Thyroid gland (tissue), 4 donors: ENCODE data around the gene GARS1. TPM values are rescaled to one million over a fixed set of nuclear protein-coding genes. Genes with fewer than 3 reads are reported as not detected.
"Not testable (repeated sequence)": the region's sequence is repeated elsewhere in the genome, so short reads cannot be mapped to it uniquely, and the experiment has no call there.

Source experiments
- DNase-seq, 2 donors: peaks; one replicate each; pipeline ENCODE4 v3.0.0-alpha.2; 2019
- H3K27ac ChIP-seq, 3 donors: fragments of 200-600 bp; sonication (generic); 1 replicate in 2 of 3; 2 replicates in 1 of 3; pipeline ENCODE4 v1.5.1; 2016 to 2019; ENCODE audit warnings: mild to moderate bottlenecking in 1 of 3, moderate library complexity in 1 of 3
- H3K27me3 ChIP-seq: fragments of 200-600 bp; sonication (generic); one replicate; pipeline ENCODE4 v1.5.1; 2019
- H3K36me3 ChIP-seq, 2 donors: fragments of 200-600 bp; sonication (generic); one replicate each; pipeline ENCODE4 v1.5.1; 2016 to 2019
- H3K4me1 ChIP-seq, 2 donors: fragments of 200-600 bp; sonication (generic); one replicate each; pipeline ENCODE4 v1.5.1; 2017 to 2019
- H3K4me3 ChIP-seq, 3 donors: fragments of 200-600 bp; sonication (generic); replicated peaks in 1 of 3; 1 replicate in 2 of 3; 2 replicates in 1 of 3; pipeline ENCODE4 v1.5.1; 2016; ENCODE audit warnings: mild to moderate bottlenecking in 1 of 3
- H3K9me3 ChIP-seq: fragments of 200-600 bp; sonication (generic); one replicate; pipeline ENCODE4 v1.5.1; 2017
- POLR2A ChIP-seq, 2 donors: fragments of 450-650 bp; IDR thresholded peaks; one replicate each; pipeline ENCODE4 v1.6.1; 2017; ENCODE audit warnings: antibody characterized with exemption in 2 of 2, mild to moderate bottlenecking in 2 of 2, moderate library complexity in 1 of 2
- WGBS, 2 donors: methylation state at CpG; one replicate each; pipeline ENCODE4 v1.1.5; 2017; 5-methylcytosine and 5-hydroxymethylcytosine counted together
- intact Hi-C: fragments of 100-400 bp; cut with DNase I; formaldehyde crosslinking; loops from one replicate; pipeline ENCODE4 v1.15.1; 2023
- total RNA-seq, 4 donors: library from RNA; depleted of rRNA; stranded (reverse); fragments of >200 nt; gene quantifications; one replicate each; pipeline ENCODE4 v1.2.3, GENCODE V29; 2016
- TF ChIP-seq, protein P1 (sequence below), 6 experiments: fragments of 200-600 bp in 3 of 6; fragments of 450-650 bp in 3 of 6; sonication (generic) in 3 of 6; IDR thresholded peaks; one replicate each; pipeline ENCODE4 v1.5.1; 2016 to 2019; ENCODE audit warnings: antibody characterized with exemption in 6 of 6, mild to moderate bottlenecking in 2 of 6, inconsistent platforms in 1 of 6, moderate library complexity in 1 of 6

The GARS1 gene
- total RNA-seq, 4 donors from 2014 or later = 59.7 to 79.2 (median 72.9) TPM

DNA sequence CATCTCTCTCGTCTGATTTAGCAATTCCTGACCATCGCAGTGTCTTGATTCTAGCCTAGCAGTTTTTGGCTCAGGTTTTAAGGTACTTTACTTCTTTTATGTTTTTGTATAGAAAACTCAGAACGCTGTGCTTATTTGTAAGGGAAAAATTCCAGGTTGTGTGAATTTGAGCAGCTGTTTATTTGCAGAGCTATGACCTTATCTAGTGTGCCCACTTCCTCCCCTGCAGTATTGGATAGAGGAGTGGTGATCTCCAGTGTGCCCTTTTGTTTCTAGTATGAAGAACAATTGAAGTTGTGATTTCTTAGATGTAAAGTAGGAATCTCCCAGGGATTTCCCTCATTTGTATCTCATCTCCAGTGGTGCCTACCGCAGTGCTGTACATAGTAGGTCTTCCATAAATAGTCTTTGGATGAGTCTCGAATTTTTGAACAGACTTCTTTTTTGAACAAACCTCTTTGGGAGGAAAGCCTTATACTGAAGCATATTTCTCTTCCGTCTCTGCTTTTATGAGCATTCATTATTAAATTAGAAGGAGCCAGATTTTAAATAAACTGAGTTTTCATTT lies 40.0 kb downstream of the GARS1 start:
- Histone ChIP-seq H3K27ac (no peak overlapping the region), H3K36me3 (peaks cover 34 to 39% of the 10 kb centered on the region in 2 donors), H3K4me1 (peaks cover 0 to 5% of the 10 kb centered on the region in 2 donors), H3K9me3 (no peaks in the 10 kb centered on the region), H3K4me3 (no peak overlapping the region), H3K27me3 (no peaks in the 10 kb centered on the region)
- DNase-seq = no peak
- TF ChIP-seq, protein P1, sequence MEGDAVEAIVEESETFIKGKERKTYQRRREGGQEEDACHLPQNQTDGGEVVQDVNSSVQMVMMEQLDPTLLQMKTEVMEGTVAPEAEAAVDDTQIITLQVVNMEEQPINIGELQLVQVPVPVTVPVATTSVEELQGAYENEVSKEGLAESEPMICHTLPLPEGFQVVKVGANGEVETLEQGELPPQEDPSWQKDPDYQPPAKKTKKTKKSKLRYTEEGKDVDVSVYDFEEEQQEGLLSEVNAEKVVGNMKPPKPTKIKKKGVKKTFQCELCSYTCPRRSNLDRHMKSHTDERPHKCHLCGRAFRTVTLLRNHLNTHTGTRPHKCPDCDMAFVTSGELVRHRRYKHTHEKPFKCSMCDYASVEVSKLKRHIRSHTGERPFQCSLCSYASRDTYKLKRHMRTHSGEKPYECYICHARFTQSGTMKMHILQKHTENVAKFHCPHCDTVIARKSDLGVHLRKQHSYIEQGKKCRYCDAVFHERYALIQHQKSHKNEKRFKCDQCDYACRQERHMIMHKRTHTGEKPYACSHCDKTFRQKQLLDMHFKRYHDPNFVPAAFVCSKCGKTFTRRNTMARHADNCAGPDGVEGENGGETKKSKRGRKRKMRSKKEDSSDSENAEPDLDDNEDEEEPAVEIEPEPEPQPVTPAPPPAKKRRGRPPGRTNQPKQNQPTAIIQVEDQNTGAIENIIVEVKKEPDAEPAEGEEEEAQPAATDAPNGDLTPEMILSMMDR (IDR thresholded peaks at IDR 0.05) = no peak
- TF ChIP-seq POLR2A (IDR thresholded peaks at IDR 0.05) = no peak
- intact Hi-C loops = no loop called here
- WGBS, 2 donors = 78 to 96% methylated on average over 6 of the region's 6 CpGs

DNA sequence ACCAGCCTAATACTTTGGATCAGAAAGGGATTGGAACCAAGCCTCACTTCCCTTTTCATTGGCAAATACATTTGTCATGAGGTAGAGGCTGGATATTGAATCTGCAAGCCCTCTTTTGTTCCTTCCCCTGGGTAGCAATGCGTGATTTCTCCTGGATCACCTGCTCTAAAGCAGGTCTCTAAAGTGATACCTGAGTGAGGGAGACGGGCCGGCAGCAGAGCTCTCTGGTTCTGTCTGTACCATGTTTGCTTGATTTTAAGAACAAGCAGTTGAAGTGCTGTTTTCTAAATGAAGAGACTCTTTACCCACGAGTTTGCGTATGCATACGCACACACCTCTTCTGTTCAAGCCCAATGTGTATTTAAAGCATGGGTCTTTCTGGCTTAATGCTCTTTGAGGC lies 41.1 kb downstream of the GARS1 start:
- Histone ChIP-seq H3K4me3 (no peak overlapping the region), H3K4me1 (peaks cover 0 to 5% of the 10 kb centered on the region in 2 donors), H3K27ac (no peak overlapping the region), H3K27me3 (no peaks in the 10 kb centered on the region), H3K9me3 (no peaks in the 10 kb centered on the region), H3K36me3 (peaks cover 34 to 36% of the 10 kb centered on the region in 2 donors)
- 85 to 89% methylated on average over 6 of the region's 6 CpGs for WGBS, 2 donors
- intact Hi-C loops = no loop called here
- TF ChIP-seq, protein P1 (IDR thresholded peaks at IDR 0.05) = no peak
- TF ChIP-seq POLR2A (IDR thresholded peaks at IDR 0.05) = no peak
- DNase-seq = no peak

DNA sequence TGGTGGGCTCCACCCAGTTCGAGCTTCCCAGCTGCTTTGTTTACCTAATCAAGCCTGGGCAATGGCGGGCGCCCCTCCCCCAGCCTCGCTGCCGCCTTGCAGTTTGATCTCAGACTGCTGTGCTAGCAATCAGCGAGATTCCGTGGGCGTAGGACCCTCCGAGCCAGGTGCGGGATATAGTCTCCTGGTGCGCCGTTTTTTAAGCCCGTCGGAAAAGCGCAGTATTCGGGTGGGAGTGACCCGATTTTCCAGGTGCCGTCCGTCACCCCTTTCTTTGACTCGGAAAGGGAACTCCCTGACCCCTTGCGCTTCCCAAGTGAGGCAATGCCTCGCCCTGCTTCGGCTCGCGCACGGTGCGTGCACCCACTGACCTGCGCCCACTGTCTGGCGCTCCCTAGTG lies 47.6 kb downstream of the GARS1 start:
- H3K4me1 ChIP-seq, H3K36me3 ChIP-seq, intact Hi-C loops, H3K27me3 ChIP-seq, H3K4me3 ChIP-seq, H3K9me3 ChIP-seq, DNase-seq, H3K27ac ChIP-seq: not testable (repeated sequence)
- 60% methylated on average over 3 of the region's 29 CpGs; no CpG with 5 or more reads in 1 of the 2 donors for WGBS, 2 donors

DNA sequence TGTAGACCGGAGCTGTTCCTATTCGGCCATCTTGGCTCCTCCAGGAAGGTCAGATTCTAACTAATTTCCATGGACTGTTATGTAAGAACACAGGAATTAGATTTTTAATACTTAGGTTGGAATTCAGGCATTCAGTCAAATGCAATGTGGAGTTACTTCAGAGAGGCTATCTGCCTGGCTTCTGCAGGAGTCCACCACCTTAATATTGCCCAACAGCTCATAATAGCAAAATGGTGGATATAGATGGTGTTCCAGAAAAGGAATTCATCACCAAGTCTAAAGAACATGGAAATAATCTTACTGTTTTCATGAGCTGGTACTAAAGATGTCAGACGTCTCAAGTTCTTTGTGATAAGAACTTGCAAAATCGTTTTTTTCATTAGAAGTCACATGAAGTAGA lies 48.1 kb downstream of the GARS1 start:
- Histone ChIP-seq H3K27ac (no peak overlapping the region), H3K36me3 (no peaks in the 10 kb centered on the region), H3K27me3 (no peaks in the 10 kb centered on the region), H3K9me3 (no peaks in the 10 kb centered on the region), H3K4me1 (no peaks in the 10 kb centered on the region), H3K4me3 (no peak overlapping the region)
- no peak for TF ChIP-seq POLR2A (IDR thresholded peaks at IDR 0.05)
- TF ChIP-seq, protein P1 (IDR thresholded peaks at IDR 0.05) = no peak
- intact Hi-C loops = no loop called here
- 86 to 92% methylated on average over 4 of the region's 4 CpGs for WGBS, 2 donors
- no peak for DNase-seq

DNA sequence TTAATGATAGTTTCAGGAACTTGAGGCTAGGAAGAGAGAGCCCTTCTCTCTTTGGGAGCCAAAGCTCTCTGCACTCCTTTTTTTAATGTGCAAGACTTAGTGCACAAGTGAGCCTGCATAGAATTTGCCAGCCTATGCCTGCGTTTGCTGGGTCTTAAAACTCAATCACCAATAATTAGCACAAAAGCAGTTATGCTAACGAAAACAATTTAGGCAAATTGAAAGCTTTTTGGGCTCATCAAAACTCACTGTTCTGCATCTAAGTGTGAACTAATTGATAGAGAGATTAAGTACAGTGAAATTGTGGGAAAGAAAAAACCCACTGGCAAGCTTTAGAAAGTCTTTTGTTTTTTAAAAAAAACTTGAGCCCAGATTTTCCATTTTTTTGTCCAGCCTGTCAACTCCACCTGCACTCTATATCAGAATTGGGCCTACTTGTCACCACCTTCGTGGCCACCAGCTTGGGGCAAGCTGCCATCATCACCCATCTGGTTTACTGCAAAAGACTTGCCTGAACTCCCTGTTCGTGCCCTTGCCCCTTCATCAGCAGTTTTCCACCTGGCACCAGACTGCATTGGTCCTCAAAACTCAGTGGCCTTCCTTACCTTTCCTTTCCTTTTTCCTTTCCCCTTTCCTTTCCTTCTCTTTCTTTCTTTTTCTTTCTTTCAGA lies 49.7 kb downstream of the GARS1 start:
- H3K4me3 ChIP-seq = no peak overlapping the region
- no peak for DNase-seq
- H3K27ac ChIP-seq = no peak overlapping the region
- no peaks in the 10 kb centered on the region for H3K4me1 ChIP-seq
- no peaks in the 10 kb centered on the region for H3K27me3 ChIP-seq
- no peaks in the 10 kb centered on the region for H3K9me3 ChIP-seq
- intact Hi-C loops = no loop called here
- WGBS, 2 donors = 94 to 95% methylated on average over 4 of the region's 4 CpGs
- no peaks in the 10 kb centered on the region for H3K36me3 ChIP-seq
- TF ChIP-seq POLR2A (IDR thresholded peaks at IDR 0.05) = no peak
- TF ChIP-seq, protein P1 (IDR thresholded peaks at IDR 0.05) = no peak
